Thyroid gland (tissue), 4 donors: ENCODE data around the gene IMPA2.

Experiments used
- CTCF ChIP-seq, 6 experiments: fragments of 200-600 bp in 3 of 6; fragments of 450-650 bp in 3 of 6; sonication (generic) in 3 of 6; IDR thresholded peaks; one replicate each; pipeline ENCODE4 v1.5.1; 2016 to 2019; ENCODE audit warnings: antibody characterized with exemption in 6 of 6, mild to moderate bottlenecking in 2 of 6, inconsistent platforms in 1 of 6, moderate library complexity in 1 of 6
- POLR2A ChIP-seq, 2 donors: fragments of 450-650 bp; IDR thresholded peaks; one replicate each; pipeline ENCODE4 v1.6.1; 2017; ENCODE audit warnings: antibody characterized with exemption in 2 of 2, mild to moderate bottlenecking in 2 of 2, moderate library complexity in 1 of 2

DNA sequence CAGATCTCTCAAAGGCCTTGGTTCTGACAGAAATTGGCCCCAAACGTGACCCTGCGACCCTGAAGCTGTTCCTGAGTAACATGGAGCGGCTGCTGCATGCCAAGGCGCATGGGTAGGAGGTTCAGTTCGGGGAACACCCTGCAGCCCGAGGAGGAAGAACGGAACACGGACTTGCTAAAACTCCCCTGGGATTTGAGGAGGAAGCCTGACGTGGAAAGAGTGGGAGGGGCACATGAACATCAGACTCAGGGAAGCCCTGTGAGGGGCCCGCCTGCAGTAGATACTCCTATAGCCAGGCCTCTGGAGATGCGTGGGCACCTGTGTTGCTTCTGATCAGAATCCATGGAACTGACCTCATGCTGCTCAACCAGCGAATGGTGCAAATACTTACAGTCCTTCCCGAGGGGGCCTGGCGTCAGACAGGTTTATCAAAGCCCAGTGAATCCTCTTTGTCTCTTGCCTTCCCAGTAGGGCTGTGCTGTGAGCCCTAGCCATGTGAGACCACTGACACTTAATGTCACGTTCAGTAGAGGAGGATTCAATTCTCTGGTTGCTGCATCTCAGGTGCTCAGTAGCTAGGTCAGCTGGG, 46.8 kb downstream of the IMPA2 start:
- TF ChIP-seq CTCF (IDR thresholded peaks at IDR 0.05) (no peak), POLR2A (IDR thresholded peaks at IDR 0.05) (no peak)
